Measurements from ENCODE around the gene NRSN1.

NRSN1 gene

GRCh38 chr6:24183584-24183983 is 57.6 kb downstream of the NRSN1 start:
- TF ChIP-seq CTCF (IDR thresholded peaks at IDR 0.05; ENCODE audit: control insufficient read depth, extremely low read depth, insufficient read depth) = no peak
- H3K4me3 ChIP-seq (ENCODE audit: low read depth, low read length) = no peak overlapping the region
- no peak for DNase-seq (ENCODE audit: low read depth)

DNA sequence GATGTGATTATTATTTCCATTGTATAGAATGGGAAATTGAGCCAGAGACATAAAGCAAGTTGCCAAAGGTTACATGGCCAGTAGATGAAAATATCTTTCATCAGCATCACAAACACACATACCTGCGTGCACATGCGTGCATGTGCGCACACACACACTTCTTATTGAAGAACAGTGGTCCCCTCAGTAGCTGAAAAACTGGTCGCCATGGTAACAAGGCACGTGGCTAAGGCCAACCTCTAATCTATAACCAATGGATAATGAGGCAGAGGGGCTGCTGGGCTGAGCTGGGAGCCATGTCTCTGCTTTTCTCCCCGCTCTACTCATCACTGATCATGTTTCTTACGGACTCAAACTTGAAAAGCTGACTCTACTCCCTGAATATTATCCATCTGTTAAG is 60.3 kb downstream of the NRSN1 start:
- no peak for TF ChIP-seq CTCF (IDR thresholded peaks at IDR 0.05; ENCODE audit: control insufficient read depth, extremely low read depth, insufficient read depth)
- DNase-seq (ENCODE audit: low read depth) = no peak

DNA sequence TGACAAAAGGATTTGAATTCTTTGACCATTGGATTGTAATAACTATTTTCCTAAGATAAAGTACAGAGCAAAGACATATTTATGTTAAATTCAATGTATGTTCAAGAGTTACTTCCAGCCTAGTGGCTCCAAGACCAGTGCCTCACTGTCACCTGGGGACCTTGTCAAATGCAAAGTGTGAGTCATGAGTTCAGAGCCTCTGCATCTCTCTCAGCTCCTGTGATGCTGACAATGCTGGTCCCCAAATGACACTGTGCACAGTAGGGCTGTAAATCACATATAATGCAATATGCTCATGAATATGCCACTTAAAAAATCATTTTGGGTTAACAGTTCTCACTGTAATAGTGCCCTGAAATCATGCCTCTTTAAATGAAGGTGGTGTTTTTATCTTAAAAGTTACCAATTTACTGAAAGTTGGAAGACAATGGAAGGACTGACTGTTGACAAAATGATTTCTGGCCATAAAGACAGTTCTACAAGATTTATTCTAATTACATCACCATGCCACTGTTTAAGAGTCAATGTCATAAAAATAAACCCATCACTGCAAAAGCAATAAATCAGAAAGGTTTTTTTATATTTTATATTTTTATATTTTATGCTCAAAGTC is 62.1 kb downstream of the NRSN1 start:
- no peak for DNase-seq (ENCODE audit: low read depth)
- no peak for TF ChIP-seq CTCF (IDR thresholded peaks at IDR 0.05; ENCODE audit: control insufficient read depth, extremely low read depth, insufficient read depth)
- no peak overlapping the region for H3K4me3 ChIP-seq (ENCODE audit: low read depth, low read length)

More for the DNA sequence above, 60.3 kb downstream of the NRSN1 start:
- H3K4me3 ChIP-seq (ENCODE audit: low read depth, low read length) = no peak overlapping the region

- TF ChIP-seq CTCF (IDR thresholded peaks at IDR 0.05; ENCODE audit: control insufficient read depth, extremely low read depth, insufficient read depth) = no peak
- no peak for DNase-seq (ENCODE audit: low read depth)
- no peak overlapping the region for H3K4me3 ChIP-seq (ENCODE audit: low read depth, low read length)
Measured at GRCh38 chr6:24188578-24189080, 62.6 kb downstream of the NRSN1 start.

- no peak for TF ChIP-seq CTCF (IDR thresholded peaks at IDR 0.05; ENCODE audit: control insufficient read depth, extremely low read depth, insufficient read depth)
- DNase-seq (ENCODE audit: low read depth) = no peak
- H3K4me3 ChIP-seq (ENCODE audit: low read depth, low read length) = no peak overlapping the region
Measured at GRCh38 chr6:24191346-24191745, 65.3 kb downstream of the NRSN1 start.

DNA sequence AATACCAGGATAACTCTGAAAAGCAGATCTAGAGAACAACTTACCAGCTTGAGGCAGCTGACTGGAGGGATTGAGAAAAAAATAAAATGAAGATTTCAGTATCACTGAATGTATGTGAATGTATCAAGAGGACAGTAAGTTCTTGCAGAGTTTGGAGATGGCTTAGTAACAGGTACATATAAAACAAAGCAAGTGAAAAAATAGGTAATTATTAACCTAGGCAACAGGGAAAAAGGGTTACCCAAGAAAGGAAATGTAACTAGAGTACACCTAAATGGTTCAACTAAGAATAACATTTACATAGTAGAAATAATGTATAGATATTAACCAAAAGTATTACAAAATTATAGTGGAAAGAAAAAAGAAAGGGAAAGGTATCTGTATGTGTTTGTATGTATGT is 67.3 kb downstream of the NRSN1 start:
- no peak overlapping the region for H3K4me3 ChIP-seq (ENCODE audit: low read depth, low read length)
- TF ChIP-seq CTCF (IDR thresholded peaks at IDR 0.05; ENCODE audit: control insufficient read depth, extremely low read depth, insufficient read depth) = no peak
- DNase-seq (ENCODE audit: low read depth) = no peak

Measured in LNCaP clone FGC (cell line).